Hematopoietic multipotent progenitor cell treated with erythropoietin and hydrocortisone succinate and interleukin-3 and kit ligand, for 6 days (in vitro differentiated cells): ENCODE measurements around the gene MKRN2OS.
A peak's percentile ranks its signal among the peaks of the same experiment; 100 is the strongest.

Source experiments
- DNase-seq: peaks from one replicate; pipeline ENCODE4 v3.0.0-alpha.2; 2015

Gene MKRN2OS

GRCh38 chr3:12545473-12545791 lies at the start of gene MKRN2OS:
Gene MKRN2OS (minus strand): TSS chr3:12545499. CDS start chr3:12545464, 35 bp downstream.
- DNase-seq = no peak

- DNase-seq = no peak
These were observed 48.2 kb upstream of the MKRN2OS start for GRCh38 chr3:12593473-12593872.

- DNase-seq = no peak
These were observed 46.9 kb upstream of the MKRN2OS start for GRCh38 chr3:12591997-12592715.

GRCh38 chr3:12591456-12591855 lies 46.2 kb upstream of the MKRN2OS start:
- DNase-seq = no peak

- peak; percentile 24 for DNase-seq
These were observed 44.8 kb upstream of the MKRN2OS start for GRCh38 chr3:12590096-12590495.

GRCh38 chr3:12588039-12589009 lies 43.0 kb upstream of the MKRN2OS start:
- DNase-seq = no peak

GRCh38 chr3:12586403-12586802 lies 41.1 kb upstream of the MKRN2OS start:
- no peak for DNase-seq

GRCh38 chr3:12585970-12586369 lies 40.7 kb upstream of the MKRN2OS start:
- DNase-seq = no peak

- no peak for DNase-seq
These were observed 39.9 kb upstream of the MKRN2OS start for GRCh38 chr3:12585181-12585580.

GRCh38 chr3:12584083-12584482 lies 38.8 kb upstream of the MKRN2OS start:
- no peak for DNase-seq

GRCh38 chr3:12583280-12583679 lies 38.0 kb upstream of the MKRN2OS start:
- no peak for DNase-seq

- no peak for DNase-seq
These were observed 37.4 kb upstream of the MKRN2OS start for GRCh38 chr3:12582730-12583129.

- DNase-seq = no peak
These were observed 34.6 kb upstream of the MKRN2OS start for GRCh38 chr3:12579905-12580304.

GRCh38 chr3:12579456-12579855 lies 34.2 kb upstream of the MKRN2OS start:
- no peak for DNase-seq

GRCh38 chr3:12578742-12579141 lies 33.4 kb upstream of the MKRN2OS start:
- no peak for DNase-seq

GRCh38 chr3:12577379-12577778 lies 32.1 kb upstream of the MKRN2OS start:
- no peak for DNase-seq

GRCh38 chr3:12574661-12575060 lies 29.4 kb upstream of the MKRN2OS start:
- DNase-seq = no peak

- no peak for DNase-seq
These were observed 28.8 kb upstream of the MKRN2OS start for GRCh38 chr3:12574131-12574530.

- no peak for DNase-seq
These were observed 26.7 kb upstream of the MKRN2OS start for GRCh38 chr3:12571986-12572385.

GRCh38 chr3:12569836-12570235 lies 24.5 kb upstream of the MKRN2OS start:
- no peak for DNase-seq

- no peak for DNase-seq
These were observed 23.4 kb upstream of the MKRN2OS start for GRCh38 chr3:12568747-12569146.

GRCh38 chr3:12566976-12567375 lies 21.7 kb upstream of the MKRN2OS start:
- no peak for DNase-seq

- no peak for DNase-seq
These were observed 17.2 kb upstream of the MKRN2OS start for GRCh38 chr3:12562451-12562850.

- DNase-seq = no peak
These were observed 16.1 kb upstream of the MKRN2OS start for GRCh38 chr3:12561397-12561796.
